HG02885 (cell line): ENCODE results near the gene FAM118A.

ENCODE experiments used
- ATAC-seq: cut with Tn5 transposase; IDR thresholded peaks from one replicate; pipeline ENCODE4 v1.9.1; 2021; ENCODE audit warnings: mild to moderate bottlenecking; ENCODE audit not compliant: unreplicated experiment, poor library complexity

FAM118A gene

DNA sequence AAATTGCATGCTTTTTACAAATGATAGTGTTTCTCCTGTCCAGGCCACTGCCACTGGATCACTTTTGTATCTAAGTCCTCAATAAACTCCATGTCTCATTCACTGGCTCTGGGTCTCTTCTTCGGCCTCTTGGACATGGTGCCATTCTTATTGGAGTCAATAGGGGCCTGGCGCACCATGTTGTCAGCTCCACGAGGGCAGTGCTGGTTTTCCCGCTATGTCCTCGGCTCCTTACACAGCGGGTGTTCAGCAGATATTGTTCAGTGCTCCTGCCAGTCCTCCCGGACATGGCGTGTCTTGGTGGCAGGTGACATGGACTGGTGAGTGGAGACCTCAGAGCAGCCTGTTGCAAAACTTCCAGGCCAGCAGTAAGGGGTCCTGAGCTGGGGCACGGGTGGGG, 3.6 kb upstream of the FAM118A start:
- no peak for ATAC-seq

DNA sequence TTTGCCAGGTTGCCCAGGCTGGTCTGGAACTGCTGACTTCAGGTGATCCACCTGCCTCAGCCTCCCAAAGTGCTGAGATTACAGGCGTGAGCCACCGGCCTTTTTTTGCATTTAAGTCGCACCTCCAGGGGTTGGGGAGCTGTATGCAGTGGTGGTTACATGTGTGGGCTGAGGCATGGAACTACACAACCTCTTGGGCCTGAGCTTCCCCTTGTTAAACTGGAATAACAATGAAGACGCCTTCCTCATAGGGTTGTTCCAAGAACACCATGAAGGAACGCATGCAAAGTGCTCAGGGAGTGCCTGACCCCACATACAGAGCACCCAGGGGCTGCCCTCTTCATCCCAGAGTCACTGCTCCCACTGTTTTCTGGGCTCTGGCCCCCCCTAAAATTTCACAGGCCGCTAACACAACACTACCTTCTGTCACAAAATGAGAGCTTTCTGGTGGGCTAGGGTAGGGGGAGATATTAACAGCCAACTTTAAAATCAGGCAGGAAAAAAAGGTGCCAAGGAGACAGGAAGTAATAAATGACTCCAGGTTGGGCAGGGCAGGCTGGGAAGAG, 1.3 kb upstream of the FAM118A start:
- no peak for ATAC-seq

DNA sequence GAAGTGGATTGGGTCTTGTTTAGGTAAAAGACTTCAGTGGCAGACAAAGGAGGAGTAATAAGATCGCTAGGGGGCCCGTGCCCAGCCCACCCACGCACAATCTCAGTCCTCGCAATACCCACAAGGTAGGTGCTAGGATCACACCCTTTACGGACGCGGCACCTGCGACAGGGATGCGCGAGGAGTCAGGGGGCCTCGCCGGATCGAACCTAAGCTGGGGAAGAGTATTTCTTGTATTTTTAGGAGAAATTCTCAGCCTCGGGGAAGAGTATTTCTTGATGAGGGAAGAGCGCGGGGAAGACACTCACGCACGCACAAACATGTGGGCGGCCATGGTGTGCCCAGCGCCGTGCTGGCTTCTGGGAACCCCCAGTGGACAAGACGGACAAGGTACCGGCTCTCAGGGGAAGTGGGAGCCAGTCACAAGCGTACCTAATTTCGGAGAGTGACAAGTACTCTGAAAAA, 745 bp upstream of the FAM118A start:
- peak; percentile 1 for ATAC-seq

DNA sequence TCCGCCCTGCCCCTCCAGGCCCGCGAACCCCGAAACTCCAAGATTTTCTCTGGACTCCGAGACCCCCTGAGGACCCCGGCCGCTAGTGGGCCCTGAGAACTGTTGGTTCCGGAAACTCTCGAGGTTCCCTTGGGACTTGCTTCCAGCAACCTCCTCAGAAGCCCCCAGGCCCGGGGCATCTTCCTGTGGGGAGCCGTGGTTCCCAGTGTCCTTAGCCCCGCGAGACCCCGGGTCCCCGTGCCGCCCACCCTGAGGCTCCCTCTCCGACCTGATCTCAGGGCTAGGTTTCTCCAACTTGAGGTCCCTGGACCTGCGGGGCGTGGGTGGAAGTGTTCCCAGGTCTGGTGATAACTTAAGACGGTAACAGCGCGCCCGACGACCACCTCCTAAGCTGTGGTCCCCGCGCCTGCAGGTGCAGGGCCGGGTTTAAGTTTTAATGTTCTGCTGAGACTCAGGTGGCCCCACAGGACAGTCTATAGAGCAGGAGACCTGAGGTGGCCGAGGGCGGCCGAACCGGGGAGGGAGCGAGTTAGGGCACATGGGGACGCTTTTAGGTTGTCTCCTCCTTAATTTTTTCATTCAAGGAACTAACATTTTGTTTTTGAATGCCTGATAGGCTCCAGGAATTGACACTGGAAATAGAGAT, 720 bp downstream of the FAM118A start:
- no peak for ATAC-seq

DNA sequence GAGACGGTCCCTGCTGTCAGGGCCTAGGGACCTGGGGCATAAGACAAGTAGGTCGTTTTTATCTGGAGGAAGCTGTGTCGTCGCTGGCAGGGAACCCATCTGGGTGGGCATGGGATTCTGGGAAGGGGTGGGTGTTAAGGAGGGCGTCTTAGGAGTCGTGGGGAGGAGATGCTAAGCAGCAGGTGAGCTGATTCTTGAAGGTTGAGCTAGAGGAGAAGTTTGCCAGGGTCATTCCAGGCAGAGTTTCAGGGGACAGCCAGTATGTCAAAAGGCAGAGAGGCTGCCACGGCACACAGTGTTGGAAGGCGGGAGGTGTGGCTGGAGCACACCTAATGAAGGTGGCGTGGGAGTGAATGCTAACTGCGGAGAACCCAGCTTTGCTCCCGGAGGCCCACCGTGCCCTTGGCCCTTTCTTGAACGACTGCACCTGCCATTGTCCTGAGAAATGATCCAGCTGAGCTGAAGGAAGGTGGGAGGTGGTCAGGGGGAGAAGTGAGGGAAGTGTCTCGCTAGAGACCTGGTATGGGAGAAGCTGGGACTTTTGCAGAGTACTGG, 1.3 kb downstream of the FAM118A start:
- ATAC-seq = no peak

DNA sequence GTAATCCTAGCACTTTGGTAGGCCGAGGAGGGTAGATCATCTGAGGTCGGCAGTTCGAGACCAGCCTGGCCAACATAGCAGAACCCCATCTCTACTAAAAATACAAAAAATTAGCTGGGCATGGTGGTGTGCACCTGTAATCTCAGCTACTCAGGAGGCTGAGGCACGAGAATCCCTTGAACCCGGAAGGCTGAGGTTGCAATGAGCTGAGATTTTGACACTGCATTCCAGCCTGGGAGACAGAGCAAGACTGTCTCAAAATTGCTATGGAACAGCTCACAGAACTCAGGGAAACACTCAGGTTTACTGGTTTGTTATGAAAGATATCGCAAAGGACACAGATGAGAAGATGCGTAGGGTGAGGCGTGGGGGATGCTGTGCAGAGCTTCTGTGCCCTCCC, 2.7 kb downstream of the FAM118A start:
- ATAC-seq = no peak

DNA sequence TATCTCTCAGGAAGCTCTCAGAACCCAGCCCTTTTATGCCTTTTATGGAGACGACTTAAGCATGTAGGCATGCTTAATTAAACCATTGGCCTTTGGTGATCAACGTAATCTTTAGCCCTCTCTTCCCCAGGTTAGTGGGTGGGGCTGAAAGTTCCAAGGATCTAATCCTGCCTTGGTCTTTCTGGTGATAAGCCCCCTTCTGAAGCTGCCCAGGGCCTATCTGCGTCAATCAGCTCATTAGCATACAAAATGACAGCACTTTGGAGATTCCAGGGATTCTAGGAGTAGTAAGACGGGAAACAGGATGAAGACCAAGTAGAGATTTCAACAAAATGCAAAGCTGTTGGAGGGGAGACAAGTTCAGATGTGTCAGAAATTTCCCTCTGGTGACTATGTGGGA, 3.1 kb downstream of the FAM118A start:
- no peak for ATAC-seq

DNA sequence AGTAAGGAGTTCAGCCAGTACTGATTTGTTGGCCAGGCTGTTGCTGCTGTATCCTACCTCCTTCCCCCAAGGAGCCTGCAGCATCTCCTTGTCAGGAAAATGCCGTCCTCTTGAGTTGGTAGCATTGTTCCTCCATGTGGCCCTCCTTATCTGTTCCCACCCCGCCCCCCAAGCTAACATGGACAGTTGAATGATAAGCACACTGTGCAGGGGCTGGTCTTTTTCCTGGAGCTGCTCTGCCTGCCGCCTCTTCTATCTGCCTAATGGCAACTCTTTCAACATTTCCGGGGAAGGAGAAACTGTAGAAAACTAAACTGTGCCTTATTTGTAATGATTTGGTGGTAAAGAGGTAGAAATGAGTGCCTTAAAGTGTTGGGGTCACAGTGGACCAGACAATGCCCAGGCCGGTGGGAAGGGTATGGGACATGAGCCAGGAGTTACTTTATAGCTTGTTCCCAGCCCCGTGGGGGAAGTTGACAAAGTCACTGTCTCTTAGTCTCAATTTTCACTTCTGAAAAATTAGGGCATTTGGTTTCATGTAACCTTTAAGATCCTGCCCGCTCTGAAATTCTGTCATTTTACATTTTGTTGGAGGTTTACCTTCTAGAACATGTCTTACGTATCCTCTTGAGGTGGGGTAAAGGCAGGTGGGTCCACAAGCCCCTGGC, 4.5 kb downstream of the FAM118A start:
- no peak for ATAC-seq

DNA sequence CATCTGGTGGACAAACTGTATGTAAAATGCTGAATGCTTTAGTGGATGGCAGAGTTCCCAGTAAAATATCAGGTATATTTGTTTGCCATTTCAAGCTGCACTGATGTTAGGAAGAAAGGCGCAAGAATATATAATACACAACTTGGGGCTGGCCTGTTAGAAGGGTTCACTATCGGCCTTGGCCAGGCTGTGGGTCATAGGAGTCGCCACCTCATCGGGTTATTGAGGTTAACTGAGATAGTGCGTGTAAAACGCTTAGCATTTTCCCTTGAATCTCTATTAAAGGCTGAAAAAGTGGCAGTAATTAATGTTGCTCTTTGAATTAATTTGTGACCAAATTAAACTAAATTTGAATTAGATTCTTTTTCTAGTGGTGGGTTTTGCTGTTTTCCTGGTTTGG, 5.1 kb downstream of the FAM118A start:
- ATAC-seq = no peak

DNA sequence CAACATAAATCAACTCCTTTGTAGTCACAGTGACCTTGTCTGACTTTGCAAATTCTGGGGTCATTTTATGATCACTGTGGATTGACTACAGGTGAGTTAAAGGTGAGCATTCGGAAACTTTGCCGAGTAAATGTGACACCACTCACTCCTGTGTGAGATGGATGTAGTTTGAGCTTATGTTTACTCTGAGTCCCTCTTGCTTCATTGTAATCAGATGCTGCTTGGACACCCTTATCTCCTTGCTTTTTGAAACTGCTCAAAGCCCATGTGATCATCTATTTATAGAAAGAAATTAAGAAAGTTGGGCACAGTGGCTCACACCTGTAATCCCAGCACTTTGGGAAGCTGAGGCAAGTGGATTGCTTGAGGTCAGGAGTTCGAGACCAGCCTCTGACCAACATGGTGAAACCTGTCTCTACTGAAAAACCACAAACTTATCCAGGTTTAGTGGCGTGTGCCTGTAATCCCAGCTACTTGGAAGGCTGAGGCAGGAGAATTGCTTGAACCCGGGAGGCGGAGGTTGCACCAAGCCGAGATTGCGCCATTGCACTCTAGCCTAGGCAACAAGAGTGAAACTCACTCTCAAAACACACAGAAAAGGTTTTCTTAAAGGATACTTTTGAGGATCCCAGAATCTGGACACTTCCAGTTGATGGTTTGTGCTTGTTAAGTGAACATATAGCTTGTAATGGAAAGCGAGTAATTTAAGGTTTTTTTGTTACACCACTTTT, 7.2 kb downstream of the FAM118A start:
- ATAC-seq = no peak

DNA sequence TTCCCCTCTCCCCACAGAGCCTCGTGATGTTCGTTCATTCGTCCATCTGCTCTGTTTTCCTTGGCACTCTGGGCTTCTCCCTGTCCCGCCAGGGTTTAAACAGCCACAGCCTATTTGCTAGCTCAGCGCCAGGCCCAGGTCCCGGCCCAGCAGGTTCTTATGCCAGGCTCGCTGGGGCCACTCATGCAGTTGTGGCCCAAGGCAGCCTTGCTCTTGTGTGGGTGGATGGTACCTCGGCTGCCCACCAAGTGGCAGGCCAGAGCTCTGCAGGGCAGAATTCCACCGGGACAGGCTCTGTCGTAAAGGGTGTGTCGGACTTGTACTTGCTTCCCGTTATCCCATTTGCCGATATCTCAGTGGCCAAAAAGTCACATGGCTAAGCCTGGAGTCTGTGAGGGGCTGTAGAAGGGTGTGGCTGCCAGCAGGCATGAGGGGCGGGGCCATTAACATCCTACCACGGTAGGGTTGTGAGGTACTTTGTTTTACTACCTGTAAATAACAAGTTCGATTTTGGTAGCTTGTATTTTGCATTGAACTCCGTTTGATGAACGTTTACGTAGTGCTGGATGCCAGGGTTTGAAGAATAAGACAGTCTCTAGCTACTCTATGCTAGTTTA, 7.9 kb downstream of the FAM118A start:
- no peak for ATAC-seq

DNA sequence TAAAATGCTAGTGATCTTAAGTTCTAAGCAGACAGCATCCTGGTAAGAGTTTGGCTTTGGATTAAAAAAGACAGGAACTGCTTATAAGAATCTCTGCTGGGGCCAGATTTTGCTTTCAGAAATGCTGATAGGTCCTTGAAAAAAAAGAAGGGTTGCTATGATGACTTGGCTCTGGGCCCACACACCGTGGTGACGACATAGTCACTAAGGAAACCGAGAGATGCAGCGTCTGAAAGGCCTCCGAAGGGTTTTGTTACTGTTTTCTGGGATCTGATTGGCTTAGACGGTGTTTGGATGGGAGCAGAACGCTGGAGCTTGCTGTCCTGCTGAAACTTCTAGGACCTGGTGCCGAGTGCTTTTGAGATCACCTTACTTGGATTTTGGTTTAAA, 8.4 kb downstream of the FAM118A start:
- no peak for ATAC-seq

DNA sequence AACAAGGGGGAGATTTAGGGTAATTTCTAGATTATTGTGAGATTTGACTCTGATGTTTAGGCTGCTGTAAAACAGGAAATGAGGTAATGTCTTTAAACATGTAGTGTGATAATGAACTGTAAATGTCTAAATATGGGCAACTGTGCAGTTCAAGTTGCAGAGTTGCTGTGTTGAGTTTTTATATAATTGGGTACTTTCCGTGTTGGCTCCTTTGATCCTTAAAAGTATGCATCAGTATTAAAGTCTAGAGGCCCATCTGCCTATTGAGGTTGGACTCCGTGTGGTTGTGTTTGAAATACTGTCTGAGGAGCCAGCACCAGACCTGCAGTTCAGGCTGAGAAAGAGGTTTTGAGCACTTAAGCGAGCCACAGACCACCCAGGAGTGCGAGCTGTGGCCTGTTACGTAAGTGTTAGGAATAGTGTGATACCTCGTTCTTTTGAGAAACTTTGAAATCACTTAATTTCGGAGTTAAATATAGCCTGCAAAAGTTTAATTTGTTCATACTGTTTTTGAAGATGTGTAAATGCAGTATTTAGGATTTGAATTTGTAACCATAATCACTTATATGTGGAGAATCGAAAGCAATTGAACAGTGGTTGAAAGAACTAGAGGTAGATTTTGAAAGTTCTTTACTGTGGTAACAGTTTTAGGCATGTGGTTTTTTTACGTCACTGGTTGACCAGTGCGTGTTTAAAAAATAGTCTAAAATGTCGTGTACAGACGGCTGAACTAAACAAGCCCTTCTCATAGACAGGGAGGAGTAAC, 9.0 kb downstream of the FAM118A start:
- no peak for ATAC-seq

DNA sequence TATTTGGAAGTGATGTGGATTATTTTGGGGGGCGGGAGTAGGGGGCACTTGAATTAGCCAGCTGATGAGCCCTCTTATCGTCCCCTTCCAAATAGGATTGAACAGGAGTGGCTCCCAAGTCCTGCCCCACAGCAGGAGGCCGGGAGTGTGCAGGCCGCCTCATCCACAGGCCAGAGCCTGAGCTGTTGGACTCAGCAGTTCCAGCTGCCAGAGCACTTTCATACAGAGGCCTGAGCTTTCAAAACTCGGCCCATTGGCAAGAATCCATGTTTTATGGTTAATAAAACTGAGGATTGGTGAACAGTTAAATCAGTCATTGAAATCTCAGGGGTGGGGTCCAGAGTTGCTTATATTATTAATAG, 9.6 kb downstream of the FAM118A start:
- no peak for ATAC-seq

DNA sequence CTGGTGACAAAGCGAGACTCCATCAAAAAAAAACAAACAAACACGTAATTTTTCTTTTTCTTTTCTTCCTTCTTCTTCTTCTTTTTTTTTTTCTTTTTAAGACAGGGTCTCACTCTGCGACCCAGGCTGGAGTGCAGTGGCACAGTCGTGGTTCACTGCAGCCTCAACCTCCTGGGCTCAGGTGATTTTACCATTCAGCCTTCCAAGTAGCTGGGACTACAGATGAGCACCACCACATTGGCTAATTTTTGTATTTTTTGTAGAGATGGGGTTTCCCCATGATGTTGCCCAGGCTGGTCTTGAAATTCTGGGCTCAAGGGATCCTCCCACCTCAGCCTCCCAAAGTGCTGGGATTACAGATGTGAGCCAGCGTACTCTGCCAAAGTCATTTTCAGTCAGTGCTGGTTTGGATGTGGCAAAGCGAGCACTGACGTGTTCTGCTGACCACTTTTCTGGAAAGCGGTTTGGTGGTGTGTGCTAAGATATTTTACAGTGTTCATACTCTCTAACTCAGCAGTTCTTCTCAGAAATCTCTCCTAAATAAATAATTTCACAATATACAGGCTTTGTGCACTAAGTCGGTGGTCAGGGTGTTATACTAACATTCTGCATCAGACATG, 10.7 kb downstream of the FAM118A start:
- ATAC-seq = no peak

DNA sequence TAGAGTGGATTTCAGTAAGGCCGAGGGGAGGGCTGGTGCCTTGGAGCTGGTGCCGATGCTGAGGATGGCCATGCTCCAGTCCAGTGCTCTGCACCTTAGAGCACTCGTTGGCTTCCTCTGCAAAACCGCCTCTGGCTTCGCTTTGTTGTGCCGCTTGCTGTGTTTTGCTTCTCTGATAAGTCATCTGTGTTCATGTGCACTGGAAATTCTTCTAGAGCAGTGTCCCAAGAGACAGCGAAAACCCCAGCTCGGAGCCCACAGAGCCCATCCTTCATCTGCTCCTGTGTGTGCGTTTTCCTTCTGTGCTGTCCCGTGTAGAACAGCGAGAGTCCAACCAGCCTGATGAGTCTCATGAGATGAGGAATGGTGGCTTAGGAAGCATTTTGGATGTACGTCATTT, 12.1 kb downstream of the FAM118A start:
- ATAC-seq = no peak

DNA sequence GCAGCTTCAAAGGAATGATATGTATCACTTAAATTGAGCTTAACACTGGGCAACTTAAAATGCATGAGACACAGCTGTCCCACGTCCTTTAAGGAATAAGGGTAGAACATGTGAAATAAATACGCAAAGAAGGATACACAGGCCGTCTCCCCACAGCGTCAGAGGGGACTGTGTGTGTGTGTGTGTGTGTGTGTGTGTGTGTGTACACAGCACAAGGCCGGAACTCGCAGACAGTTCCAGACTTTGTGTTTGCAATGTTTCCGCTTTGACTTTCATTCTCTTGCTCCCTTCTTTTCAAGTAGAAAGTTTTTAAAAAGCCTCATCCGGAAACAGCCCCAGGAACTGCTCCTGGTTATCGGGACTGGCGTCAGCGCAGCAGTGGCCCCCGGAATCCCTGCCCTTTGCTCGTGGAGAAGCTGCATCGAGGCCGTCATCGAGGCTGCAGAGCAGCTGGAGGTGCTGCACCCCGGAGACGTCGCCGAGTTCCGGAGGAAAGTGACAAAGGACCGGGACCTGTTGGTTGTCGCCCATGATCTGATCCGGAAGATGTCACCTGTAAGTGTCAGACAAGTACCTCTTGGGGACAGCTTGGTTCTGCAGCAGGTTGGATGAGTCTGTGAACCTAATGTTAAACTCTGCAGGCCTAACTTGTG, 13.3 kb downstream of the FAM118A start:
- no peak for ATAC-seq

DNA sequence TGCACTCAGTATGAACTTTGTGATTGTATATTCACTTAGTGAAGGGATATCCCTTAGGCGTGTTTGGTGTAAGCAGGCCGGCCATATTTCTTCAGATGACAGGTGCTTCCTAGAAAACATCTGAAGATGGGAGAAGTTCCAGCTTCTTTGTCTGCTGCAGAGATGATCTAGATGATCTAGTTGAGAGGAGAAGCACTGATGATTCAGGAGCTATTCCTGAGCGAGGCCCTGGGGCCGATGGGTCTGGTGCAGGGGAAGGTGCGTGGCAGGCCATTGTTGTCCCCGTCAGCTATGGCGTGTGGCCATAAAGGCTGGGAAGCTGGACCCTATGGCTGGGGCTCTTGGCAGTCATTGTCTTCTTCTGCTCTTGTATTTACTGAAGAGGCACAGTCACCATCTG, 14.0 kb downstream of the FAM118A start:
- no peak for ATAC-seq

DNA sequence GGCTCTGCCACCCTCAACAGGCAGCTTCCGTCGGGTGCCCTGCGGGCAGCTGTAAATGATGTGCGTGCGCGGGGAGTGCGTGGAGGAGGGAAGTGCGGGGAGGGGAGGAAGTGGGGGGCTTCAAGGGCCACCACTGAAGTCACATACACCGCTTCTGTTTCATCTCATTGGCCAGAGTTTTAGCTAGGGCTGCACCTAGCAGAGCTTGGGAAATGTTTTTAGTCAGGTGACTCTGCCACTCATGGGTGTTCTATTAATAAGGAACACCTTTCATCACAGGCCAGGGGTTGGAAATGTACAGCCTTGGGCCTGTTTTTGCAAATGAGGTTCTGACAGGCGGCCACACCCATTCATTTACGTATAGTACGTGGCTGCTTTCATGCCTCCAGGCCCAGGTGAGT, 14.6 kb downstream of the FAM118A start:
- no peak for ATAC-seq
